HFFc6 (cell line): ENCODE measurements around the gene BAHD1. TPM values are rescaled to one million over a fixed set of nuclear protein-coding genes. Genes with fewer than 3 reads are reported as not detected.

Experiments used
- DNase-seq: peaks from one replicate; pipeline ENCODE4 v3.0.0-alpha.2; 2018
- H3K27ac Mint-ChIP-seq: 2 replicates; pipeline ENCODE4 v1.8.0; 2020; ENCODE audit warnings: mild to moderate bottlenecking, mixed read lengths
- H3K27me3 Mint-ChIP-seq: 2 replicates; pipeline ENCODE4 v1.8.0; 2021; ENCODE audit warnings: mild to moderate bottlenecking, moderate library complexity, mixed read lengths; ENCODE audit not compliant: insufficient read depth
- H3K36me3 Mint-ChIP-seq: 2 replicates; pipeline ENCODE4 v1.8.0; 2021; ENCODE audit warnings: low read depth, mixed read lengths
- H3K4me1 Mint-ChIP-seq: 2 replicates; pipeline ENCODE4 v1.8.0; 2020; ENCODE audit warnings: low read depth, mixed read lengths
- H3K4me3 Mint-ChIP-seq: 2 replicates; pipeline ENCODE4 v1.8.0; 2020; ENCODE audit warnings: mild to moderate bottlenecking, moderate library complexity, mixed read lengths
- H3K9me3 Mint-ChIP-seq: 2 replicates; pipeline ENCODE4 v1.8.0; 2020; ENCODE audit warnings: mild to moderate bottlenecking, mixed read lengths
- CTCF ChIP-seq: fragments of 200-600 bp; sonication (generic); IDR thresholded peaks from 2 replicates; pipeline ENCODE4 v1.5.0; 2021; ENCODE audit warnings: antibody characterized with exemption, mild to moderate bottlenecking
- total RNA-seq, 6 experiments: library from RNA; stranded (reverse); fragmentation: NEBNext Ultra II Directional; extraction: Animal tissue kit (Norgen Biotek cat#: 25700); gene quantifications; 2 replicates in 1 of 6; 3 replicates in 5 of 6; pipeline ENCODE4 v1.2.3, GENCODE V29; 2021

Gene BAHD1
- total RNA-seq, 6 experiments from 2014 or later: 12.7 to 14.4 (median 14.2) TPM

DNA sequence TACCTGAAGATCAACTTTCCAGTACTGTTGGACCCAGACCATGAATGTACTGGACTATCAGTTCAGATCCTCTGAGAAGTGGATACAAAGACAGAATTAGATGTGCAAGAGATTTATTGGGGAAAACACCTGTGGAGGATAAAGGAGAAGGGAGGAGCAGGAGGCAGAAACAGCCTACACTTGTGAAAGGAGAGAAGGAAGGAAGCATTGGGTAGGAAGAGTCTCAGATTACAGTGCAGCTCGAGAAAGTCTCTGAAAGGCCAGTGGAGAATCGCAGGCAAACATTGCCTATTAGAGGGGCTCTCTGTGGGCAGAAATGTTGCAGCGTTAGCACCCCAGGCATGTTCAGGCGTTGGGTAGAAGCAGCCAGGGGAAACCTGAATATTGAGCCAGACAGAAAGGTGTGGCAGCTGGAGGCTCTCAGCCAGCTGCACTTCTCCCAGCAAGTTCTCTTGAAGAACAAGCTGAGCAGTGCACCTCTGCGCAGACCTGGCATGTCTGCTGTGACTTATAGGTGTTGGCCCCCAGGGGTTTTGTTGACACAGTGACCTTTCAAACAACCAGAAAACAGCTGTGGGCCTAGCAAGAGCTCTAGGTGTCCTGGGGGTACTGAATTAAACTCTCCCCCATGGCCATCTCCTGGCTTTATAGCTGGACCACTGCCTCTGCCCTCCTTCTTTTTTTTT is 37.0 kb downstream of the BAHD1 start:
- Mint-ChIP-seq H3K9me3 (peaks cover 5% of the 10 kb centered on the region), H3K4me3 (no peak overlapping the region), H3K4me1 (no peaks in the 10 kb centered on the region), H3K36me3 (peaks cover 8% of the 10 kb centered on the region; the same call in 1 of the 2 replicates), H3K27ac (no peak overlapping the region), H3K27me3 (peaks cover 31% of the 10 kb centered on the region)
- TF ChIP-seq CTCF: no peak
- no peak for DNase-seq

DNA sequence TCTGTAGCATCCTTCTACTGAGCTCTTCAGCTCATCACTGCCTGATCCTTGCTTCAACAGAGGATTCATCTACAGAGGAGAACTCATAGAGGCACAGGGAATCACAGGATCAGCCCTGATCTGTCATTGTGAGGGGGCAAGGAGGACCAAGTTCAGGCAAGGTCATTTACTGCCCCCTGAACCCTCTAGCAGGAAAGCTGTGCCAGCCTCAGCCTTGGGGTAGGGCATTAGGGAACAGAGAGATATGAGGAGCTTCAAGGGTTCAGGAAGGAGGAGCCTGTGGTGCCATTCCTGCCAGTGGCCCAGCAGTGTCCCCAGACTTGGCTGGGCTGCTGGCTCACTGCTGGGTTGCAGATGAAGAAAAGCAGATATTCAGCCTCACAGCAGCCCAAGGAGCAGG is 38.3 kb downstream of the BAHD1 start:
- H3K27me3 Mint-ChIP-seq: peaks cover 37% of the 10 kb centered on the region
- peaks cover 5% of the 10 kb centered on the region for H3K9me3 Mint-ChIP-seq
- H3K4me3 Mint-ChIP-seq: no peak overlapping the region
- H3K36me3 Mint-ChIP-seq: peaks cover 8% of the 10 kb centered on the region; the same call in 1 of the 2 replicates
- H3K27ac Mint-ChIP-seq: no peak overlapping the region
- no peaks in the 10 kb centered on the region for H3K4me1 Mint-ChIP-seq
- TF ChIP-seq CTCF: no peak
- DNase-seq: no peak

- TF ChIP-seq CTCF: no peak
- Mint-ChIP-seq H3K4me3 (no peak overlapping the region), H3K27me3 (peaks cover 28% of the 10 kb centered on the region), H3K36me3 (peaks cover 8% of the 10 kb centered on the region; the same call in 1 of the 2 replicates), H3K27ac (no peak overlapping the region), H3K4me1 (no peaks in the 10 kb centered on the region), H3K9me3 (peaks cover 5% of the 10 kb centered on the region)
- no peak for DNase-seq
These were observed 40.8 kb downstream of the BAHD1 start for GRCh38 chr15:40481341-40482074.

GRCh38 chr15:40483919-40484318 is 43.2 kb downstream of the BAHD1 start:
- Mint-ChIP-seq H3K9me3 (peaks cover 6% of the 10 kb centered on the region), H3K27me3 (peaks cover 23% of the 10 kb centered on the region), H3K36me3 (0 out of 2 replicates have a peak, but pooled peaks cover 2% of the 10 kb centered on the region), H3K27ac (no peak overlapping the region), H3K4me3 (no peak overlapping the region), H3K4me1 (no peaks in the 10 kb centered on the region)
- no peak for TF ChIP-seq CTCF
- no peak for DNase-seq

DNA sequence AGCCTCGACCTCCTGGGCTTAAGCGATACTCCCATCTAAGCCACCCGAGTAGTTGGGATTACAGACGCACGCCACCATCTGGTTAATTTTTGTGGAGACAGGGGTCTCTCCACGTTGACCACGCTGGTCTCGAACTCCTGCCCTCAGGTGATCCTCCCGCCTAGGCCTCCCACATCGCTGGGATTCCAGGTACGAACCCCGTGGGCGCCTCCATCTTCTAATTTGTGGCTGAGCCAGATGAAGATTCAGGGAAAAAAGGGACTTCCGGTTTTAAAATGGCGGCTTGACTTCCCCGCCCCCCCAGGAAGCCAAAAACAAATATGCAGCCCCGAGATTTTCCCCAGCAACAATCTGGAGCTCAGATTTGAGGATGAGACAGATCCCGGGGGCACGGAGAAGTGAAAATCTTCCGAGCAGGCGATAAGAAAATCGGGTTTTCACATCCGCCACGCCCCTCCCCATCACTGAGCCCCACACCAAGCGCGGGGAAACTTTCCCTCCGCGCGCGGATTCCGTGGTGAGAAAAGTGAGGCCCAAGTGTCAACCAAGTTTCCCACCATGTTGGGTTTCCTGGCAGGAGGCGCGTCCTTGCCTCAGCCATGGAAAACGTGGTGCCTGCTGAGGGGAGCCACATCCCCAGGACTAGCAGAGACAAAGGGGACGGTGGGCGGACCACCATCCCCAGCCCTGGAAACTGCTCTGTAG is 45.5 kb downstream of the BAHD1 start:
- Mint-ChIP-seq H3K9me3 (peaks cover 4% of the 10 kb centered on the region; the same call in 1 of the 2 replicates), H3K36me3 (no peaks in the 10 kb centered on the region), H3K27ac (no peak overlapping the region), H3K4me3 (no peak overlapping the region), H3K27me3 (peaks cover 11% of the 10 kb centered on the region), H3K4me1 (no peaks in the 10 kb centered on the region)
- TF ChIP-seq CTCF: no peak
- DNase-seq: no peak
